Measurements from ENCODE around the gene ANGEL1. TPM values are rescaled to one million over a fixed set of nuclear protein-coding genes. Genes with fewer than 3 reads are reported as not detected.

ANGEL1 gene
- total and polyA plus RNA-seq, 2 of the 13 experiments (the other 11 are each of a cell fraction or from before 2014, with no cell fraction given) = 14.3 to 20.1 TPM

- FAIRE-seq = no peak
- no peak overlapping the region for H2AFZ ChIP-seq (ENCODE audit: low read length)
- H3K27me3 ChIP-seq (ENCODE audit: control insufficient read depth in 1 of 2, insufficient read depth in 2 of 2, low read length in 2 of 2) = peaks cover 1 to 12% of the 10 kb centered on the region in 2 experiments; a peak in 3 of 5 replicates
- ATAC-seq = no peak
- no peaks in the 10 kb centered on the region for H3K79me2 ChIP-seq (ENCODE audit: insufficient read depth, low read length)
- no peak overlapping the region for H3K4me3 ChIP-seq (replicated peaks in 1 of 3; ENCODE audit: insufficient read depth in 1 of 3, low read depth in 2 of 3, low read length in 3 of 3)
- in situ Hi-C loops (cut with HindIII; ENCODE audit: extremely low pct_ligation_motif_present, low pct_unique_long_range_greater_than_20kb) (no loop called here), intact Hi-C loops (cut with micrococcal nuclease; ENCODE audit: unreplicated experiment) (no loop called here)
- BruUV-seq (replicated peaks) = no TSS peak
- H3K27ac ChIP-seq (ENCODE audit: extremely low read length, insufficient read depth, low read length) = no peak overlapping the region
- H3K4me2 ChIP-seq (ENCODE audit: low read depth, low read length) = no peak overlapping the region
- no peak for DNase-seq (ENCODE audit: low spot score)
- H3K4me1 ChIP-seq (ENCODE audit: insufficient read depth, low read length) = peaks cover 20% of the 10 kb centered on the region
- H3K9ac ChIP-seq (ENCODE audit: insufficient read depth, low read depth, low read length) = no peak overlapping the region
- H3K36me3 ChIP-seq (replicated peaks in 1 of 2; ENCODE audit: control insufficient read depth in 1 of 2, insufficient read depth in 2 of 2, low read length in 2 of 2) = no peaks in the 10 kb centered on the region
- TF ChIP-seq ZNF768 (CRISPR knock-in tag; IDR thresholded peaks at IDR 0.05) (peak; percentile 71; the same call in 1 of the 2 replicates), POLR2AphosphoS2 (IDR thresholded peaks at IDR 0.05; ENCODE audit: low read depth, low read length) (no peak), RFX5 (IDR thresholded peaks at IDR 0.05; ENCODE audit: low read depth, low read length) (0 out of 2 replicates have a peak, but pooled peaks have one; percentile 40)
- CTCF ChIA-PET (ENCODE audit: low intra/inter-chr PET ratio, low total read pairs) = no interaction called here
- no peaks in the 10 kb centered on the region for H4K20me1 ChIP-seq (ENCODE audit: insufficient read depth, low read length)
- H3K9me3 ChIP-seq (ENCODE audit: low read length) = no peaks in the 10 kb centered on the region
- WGBS (ENCODE audit: low lambda C conversion rate) = 50% methylated on average over 10 of the region's 18 CpGs
- POLR2A ChIA-PET = no interaction called here
Measured at GRCh38 chr14:76769636-76770292, 42.9 kb downstream of the ANGEL1 start.

DNA sequence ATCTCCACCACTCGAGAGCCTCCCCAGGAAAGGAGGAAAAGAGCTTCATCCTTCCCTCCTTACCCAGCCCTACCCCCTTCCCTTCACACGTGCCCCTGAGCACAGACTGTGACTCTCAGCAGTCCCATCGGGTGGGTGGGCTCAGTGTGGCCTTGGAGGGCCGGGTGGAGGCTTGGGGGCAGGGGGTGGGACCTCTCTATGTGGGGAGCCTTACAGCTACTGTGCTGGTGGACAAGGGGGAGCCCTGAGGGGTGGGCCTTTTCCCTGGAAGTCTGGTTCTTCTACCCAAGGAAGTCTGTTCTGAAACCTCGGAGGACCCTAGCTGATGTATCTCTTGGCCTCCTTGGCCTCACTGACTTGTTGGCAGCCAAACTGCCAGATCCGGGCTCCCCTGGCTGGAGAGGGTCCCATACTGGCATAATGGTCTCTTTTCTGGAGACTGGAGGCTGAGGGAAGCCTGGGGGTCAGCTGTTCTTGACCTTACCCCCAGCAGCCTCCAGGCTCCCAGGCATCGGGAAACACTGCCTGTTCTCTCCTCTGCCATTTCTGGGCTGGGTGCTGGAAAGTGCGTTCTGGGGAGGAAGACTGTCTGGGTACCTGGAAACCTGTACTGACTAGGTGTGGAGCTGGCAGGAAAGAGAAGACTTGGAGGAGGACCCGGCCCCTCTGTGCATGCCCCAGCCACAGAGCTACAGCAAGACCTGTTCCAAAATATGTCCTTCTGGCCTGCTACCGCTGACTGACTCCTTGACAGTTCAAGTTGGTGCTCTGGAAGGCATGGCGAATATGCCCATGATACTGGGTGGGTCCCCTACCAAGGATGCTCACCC lies 43.8 kb downstream of the ANGEL1 start:
- Histone ChIP-seq H3K27me3 (ENCODE audit: control insufficient read depth in 1 of 2, insufficient read depth in 2 of 2, low read length in 2 of 2) (peaks cover 1 to 14% of the 10 kb centered on the region in 2 experiments; a peak in 4 of 5 replicates), H3K4me3 (replicated peaks in 1 of 3; ENCODE audit: insufficient read depth in 1 of 3, low read depth in 2 of 3, low read length in 3 of 3) (no peak overlapping the region), H3K36me3 (replicated peaks in 1 of 2; ENCODE audit: control insufficient read depth in 1 of 2, insufficient read depth in 2 of 2, low read length in 2 of 2) (no peaks in the 10 kb centered on the region), H3K4me1 (ENCODE audit: insufficient read depth, low read length) (peaks cover 17% of the 10 kb centered on the region), H3K79me2 (ENCODE audit: insufficient read depth, low read length) (no peaks in the 10 kb centered on the region), H4K20me1 (ENCODE audit: insufficient read depth, low read length) (no peaks in the 10 kb centered on the region), H2AFZ (ENCODE audit: low read length) (no peak overlapping the region), H3K9me3 (ENCODE audit: low read length) (no peaks in the 10 kb centered on the region), H3K9ac (ENCODE audit: insufficient read depth, low read depth, low read length) (no peak overlapping the region), H3K27ac (ENCODE audit: extremely low read length, insufficient read depth, low read length) (no peak overlapping the region), H3K4me2 (ENCODE audit: low read depth, low read length) (no peak overlapping the region)
- ChIA-PET POLR2A (no interaction called here), CTCF (ENCODE audit: low intra/inter-chr PET ratio, low total read pairs) (no interaction called here)
- intact Hi-C loops (cut with micrococcal nuclease; ENCODE audit: unreplicated experiment) (no loop called here), in situ Hi-C loops (cut with HindIII; ENCODE audit: extremely low pct_ligation_motif_present, low pct_unique_long_range_greater_than_20kb) (no loop called here)
- FAIRE-seq (no peak), ATAC-seq (no peak), DNase-seq (ENCODE audit: low spot score) (no peak)
- BruUV-seq (replicated peaks) = no TSS peak
- WGBS (ENCODE audit: low lambda C conversion rate) = 41% methylated on average over 6 of the region's 11 CpGs
- TF ChIP-seq ZNF776 (CRISPR knock-in tag; IDR thresholded peaks at IDR 0.05) = no peak
- TF ChIP-seq HMG20A (CRISPR knock-in tag; IDR thresholded peaks at IDR 0.05; ENCODE audit: borderline replicate concordance) = no peak
- no peak for TF ChIP-seq SIX1 (CRISPR knock-in tag; IDR thresholded peaks at IDR 0.05; ENCODE audit: borderline replicate concordance)
- TF ChIP-seq ZNF879 (CRISPR knock-in tag; IDR thresholded peaks at IDR 0.05) = no peak
- TF ChIP-seq MED8 (CRISPR knock-in tag; IDR thresholded peaks at IDR 0.05; ENCODE audit: insufficient replicate concordance) = no peak
- no peak for TF ChIP-seq ZNF333 (CRISPR knock-in tag; IDR thresholded peaks at IDR 0.05; ENCODE audit: borderline replicate concordance)
- TF ChIP-seq, protein P1, sequence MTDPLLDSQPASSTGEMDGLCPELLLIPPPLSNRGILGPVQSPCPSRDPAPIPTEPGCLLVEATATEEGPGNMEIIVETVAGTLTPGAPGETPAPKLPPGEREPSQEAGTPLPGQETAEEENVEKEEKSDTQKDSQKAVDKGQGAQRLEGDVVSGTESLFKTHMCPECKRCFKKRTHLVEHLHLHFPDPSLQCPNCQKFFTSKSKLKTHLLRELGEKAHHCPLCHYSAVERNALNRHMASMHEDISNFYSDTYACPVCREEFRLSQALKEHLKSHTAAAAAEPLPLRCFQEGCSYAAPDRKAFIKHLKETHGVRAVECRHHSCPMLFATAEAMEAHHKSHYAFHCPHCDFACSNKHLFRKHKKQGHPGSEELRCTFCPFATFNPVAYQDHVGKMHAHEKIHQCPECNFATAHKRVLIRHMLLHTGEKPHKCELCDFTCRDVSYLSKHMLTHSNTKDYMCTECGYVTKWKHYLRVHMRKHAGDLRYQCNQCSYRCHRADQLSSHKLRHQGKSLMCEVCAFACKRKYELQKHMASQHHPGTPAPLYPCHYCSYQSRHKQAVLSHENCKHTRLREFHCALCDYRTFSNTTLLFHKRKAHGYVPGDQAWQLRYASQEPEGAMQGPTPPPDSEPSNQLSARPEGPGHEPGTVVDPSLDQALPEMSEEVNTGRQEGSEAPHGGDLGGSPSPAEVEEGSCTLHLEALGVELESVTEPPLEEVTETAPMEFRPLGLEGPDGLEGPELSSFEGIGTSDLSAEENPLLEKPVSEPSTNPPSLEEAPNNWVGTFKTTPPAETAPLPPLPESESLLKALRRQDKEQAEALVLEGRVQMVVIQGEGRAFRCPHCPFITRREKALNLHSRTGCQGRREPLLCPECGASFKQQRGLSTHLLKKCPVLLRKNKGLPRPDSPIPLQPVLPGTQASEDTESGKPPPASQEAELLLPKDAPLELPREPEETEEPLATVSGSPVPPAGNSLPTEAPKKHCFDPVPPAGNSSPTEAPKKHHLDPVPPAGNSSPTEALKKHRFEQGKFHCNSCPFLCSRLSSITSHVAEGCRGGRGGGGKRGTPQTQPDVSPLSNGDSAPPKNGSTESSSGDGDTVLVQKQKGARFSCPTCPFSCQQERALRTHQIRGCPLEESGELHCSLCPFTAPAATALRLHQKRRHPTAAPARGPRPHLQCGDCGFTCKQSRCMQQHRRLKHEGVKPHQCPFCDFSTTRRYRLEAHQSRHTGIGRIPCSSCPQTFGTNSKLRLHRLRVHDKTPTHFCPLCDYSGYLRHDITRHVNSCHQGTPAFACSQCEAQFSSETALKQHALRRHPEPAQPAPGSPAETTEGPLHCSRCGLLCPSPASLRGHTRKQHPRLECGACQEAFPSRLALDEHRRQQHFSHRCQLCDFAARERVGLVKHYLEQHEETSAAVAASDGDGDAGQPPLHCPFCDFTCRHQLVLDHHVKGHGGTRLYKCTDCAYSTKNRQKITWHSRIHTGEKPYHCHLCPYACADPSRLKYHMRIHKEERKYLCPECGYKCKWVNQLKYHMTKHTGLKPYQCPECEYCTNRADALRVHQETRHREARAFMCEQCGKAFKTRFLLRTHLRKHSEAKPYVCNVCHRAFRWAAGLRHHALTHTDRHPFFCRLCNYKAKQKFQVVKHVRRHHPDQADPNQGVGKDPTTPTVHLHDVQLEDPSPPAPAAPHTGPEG (CRISPR knock-in tag; IDR thresholded peaks at IDR 0.05) = no peak
- no peak for TF ChIP-seq ETV5 (CRISPR knock-in tag; IDR thresholded peaks at IDR 0.05; ENCODE audit: borderline replicate concordance)

Measured in HepG2 (cell line).